ENCODE results near the gene TRAPPC2L.
"Not testable (repeated sequence)": the region's sequence is repeated elsewhere in the genome, so short reads cannot be mapped to it uniquely, and the experiment has no call there.

TRAPPC2L gene

GRCh38 chr16:88877564-88878289, 20.8 kb downstream of the TRAPPC2L start:
- no peak for DNase-seq (ENCODE audit: low spot score)

DNA sequence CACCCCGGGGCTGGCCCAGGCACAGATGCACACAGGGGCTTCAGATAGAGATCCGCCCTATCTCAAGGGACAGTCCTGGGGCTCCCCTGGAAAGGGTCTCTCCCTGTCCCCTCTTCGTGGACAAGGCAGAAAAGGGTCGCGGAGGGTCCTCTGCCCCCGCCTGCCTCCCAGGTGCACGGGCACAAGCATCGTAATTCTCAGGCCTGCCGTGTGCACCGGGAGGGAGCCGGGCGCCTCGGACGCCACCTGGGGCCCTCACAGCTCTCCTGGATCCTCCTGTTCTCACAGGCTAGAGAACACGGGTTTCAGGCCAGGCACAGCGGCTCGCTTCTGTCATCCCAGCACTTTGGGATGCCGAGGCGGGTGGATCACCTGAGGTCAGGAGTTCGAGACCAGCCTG, 21.4 kb downstream of the TRAPPC2L start:
- DNase-seq (ENCODE audit: low spot score), result no peak

DNA sequence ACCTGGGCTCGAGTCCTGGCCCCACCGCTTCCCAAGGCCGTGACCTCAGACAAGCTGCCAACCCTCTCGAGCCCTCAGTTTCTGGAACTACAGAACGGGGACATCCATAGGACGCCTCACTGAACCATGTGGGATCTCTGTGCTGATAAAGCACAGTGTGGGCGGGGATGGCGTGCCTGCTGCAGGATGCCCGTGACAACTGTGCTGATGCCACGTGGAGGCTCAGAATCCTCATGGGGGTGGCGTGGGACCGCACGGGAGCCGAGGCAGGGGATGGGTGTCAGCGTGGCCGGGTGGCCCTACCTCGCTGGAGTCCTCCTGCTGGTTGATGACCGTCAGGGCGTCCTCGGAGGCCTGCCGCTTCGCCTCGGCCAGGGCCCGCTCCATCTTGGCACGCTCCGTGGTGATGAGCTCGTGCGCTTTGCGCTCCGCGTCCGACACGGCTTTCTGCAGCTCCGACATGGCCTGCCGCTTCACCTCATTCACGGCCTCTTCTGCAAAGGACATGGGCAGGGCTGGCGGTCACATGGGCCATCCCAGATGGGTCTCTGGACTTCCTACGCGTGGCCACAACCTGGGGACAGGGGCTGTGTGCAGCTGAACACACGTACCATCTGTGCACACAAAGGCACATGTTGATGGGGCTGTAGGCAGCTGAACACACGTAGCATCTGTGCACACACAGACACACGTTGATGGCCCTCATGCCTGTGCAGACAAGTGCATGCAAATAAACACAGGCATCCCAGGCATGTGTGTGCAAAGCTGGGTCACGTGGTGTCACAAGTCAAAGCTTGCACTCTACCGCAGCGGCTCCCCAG, 22.2 kb downstream of the TRAPPC2L start:
- no peak for DNase-seq (ENCODE audit: low spot score)

- no peak for DNase-seq (ENCODE audit: low spot score)
These were observed 22.8 kb downstream of the TRAPPC2L start for GRCh38 chr16:88879788-88880055.

DNA sequence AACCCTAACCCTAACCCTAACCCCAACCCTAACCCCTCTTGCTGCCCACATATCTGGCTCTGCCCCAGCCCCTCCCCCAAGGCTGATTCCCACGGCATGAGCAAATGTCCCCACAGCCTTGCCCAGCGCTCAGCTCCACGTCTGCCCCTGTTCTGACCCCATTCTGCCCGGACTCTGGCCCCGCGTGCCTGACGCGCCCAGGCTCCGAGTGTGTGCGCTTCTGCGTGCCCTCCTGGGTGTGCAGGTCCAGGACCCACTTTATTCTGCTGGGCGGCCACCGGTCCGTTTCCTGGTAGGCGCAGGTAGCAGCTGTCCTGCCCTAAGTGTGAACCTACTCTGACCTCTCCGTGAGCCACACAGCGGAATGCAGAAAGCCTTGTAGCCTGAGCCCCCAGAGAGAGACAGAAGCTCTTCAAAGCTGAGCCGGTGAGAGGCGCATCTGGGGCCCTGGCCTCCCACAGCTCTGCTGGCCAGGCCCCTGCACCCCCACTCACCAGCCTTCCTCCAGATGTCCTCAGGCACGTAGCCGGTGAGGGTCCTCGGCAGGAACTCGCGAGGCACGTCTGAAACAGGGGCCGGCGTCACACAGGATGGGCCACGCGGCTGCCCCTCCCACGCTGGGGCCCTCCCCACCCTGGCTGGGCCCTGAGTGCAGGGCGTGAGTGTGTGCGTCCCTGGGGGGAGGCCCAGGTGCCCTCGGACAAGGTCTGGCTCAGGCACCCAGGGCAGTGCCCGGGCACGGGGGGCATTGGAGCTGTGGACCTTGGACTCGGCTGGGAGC, 23.5 kb downstream of the TRAPPC2L start:
- DNase-seq (ENCODE audit: low spot score), result no peak

DNA sequence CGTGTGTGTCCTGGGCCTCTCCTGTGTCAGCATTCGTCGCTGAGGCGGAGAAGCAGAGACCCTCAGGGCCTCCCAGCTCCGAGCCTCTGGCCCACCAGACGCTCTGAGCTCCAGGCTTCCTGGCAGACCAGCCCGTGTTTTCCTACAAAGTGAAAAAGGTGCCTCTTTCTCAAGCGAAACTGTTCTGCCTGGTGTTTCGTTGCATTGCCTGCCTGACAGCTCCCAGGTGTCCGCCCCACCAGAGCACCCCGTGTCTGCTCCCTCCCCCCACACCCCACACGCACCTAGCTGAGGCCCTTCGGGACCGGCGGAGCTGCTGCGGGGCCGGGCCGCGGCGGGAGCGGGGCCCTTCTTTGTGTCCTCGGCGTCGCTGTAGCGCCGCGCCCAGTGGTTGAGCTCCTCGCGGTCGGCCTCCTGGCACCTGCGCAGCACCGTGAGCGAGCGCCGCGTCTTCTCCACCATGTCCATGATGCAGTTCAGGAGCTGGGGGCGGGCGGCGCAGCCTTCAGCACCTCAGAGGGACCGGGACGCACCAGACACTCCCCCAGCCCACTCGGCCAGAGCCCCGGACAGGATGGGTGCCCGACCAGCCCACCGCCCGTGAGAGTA, 24.2 kb downstream of the TRAPPC2L start:
- no peak for DNase-seq (ENCODE audit: low spot score)

DNA sequence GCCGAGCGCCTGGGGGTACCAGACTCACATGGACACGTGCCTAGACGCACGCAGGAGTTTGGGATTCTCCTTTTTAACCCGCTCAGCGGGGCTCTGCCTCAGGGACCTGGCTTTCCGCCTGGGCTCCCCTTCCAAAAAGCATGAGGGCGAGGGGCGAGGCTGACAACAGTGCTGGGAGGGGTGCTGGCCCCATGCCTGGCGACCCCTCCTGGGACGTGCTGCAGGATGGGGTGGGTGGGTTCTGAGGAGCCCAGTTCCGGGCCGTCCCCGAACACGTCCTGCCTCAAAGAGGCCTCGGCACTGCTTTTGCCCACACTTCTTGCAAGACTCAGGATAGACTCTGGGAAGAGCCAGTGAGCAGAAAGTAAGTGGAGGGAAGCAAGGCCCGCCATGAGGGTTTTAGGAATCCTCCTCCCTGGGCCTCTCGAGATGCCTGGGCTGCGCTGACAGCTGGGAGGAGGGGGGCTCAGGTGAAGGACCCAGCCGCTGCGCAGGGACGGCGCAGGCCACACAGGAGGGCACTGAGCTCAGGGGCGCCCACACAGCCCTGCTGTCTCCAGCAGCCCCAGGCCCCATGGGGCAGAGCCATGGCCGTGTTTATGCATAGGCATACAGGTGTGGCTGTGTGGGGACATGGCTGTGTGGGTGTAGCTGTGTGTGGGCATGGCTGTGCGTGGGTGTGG, 24.9 kb downstream of the TRAPPC2L start:
- no peak for DNase-seq (ENCODE audit: low spot score)

DNA sequence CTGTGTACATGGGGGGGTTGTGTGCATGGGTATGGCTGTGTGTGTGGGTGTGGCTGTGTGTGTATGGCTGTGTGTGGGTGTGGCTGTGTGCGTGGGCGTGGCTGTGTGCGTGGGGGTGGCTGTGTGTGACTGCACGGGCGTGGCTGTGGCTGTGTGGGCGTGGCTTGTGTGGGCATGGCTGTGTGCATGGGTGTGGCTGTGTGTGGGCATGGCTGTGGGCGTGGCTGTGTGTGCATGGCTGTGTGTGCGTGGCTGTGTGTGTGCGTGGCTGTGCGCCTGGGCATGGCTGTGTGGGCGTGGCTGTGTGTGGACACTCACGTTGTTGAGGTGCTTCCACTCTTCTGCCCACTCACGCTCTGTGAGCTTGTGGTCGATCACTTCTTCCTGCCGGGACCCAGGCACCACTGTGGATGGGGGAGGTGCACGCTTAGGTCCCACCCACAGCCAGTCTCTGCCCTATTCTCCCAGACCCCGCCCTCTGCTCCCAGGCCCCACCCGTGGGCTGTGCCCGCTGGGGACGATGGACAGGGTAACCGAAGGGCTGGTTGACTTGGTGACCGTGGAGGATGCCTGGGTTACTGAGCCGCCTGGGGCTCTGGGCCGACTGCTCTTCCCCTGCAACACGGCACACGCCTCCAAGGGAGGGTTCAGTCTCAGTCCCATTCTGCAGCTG, 25.6 kb downstream of the TRAPPC2L start:
- no peak for DNase-seq (ENCODE audit: low spot score)

- DNase-seq (ENCODE audit: low spot score), result no peak
These were observed 26.4 kb downstream of the TRAPPC2L start for GRCh38 chr16:88883117-88883895.

DNA sequence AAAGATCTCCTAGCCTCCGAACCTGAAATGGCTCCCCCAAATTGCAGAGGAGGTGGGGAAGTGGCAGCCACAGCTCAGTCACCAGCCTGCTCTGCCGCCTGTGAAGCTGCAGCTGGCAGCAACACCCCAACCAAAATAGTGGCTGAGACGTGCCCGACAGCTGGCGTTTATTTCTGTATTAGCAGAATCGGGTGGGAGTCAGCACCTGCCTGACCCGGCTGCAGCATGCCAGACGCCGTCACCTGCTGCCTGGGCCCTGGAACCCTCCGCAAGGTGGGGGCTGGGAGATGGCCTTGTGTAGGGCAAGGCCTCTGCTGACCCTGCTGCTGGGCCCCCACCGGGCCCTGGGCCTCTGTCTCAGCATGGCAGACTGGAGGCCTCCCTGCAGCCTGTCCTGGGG, 27.0 kb downstream of the TRAPPC2L start:
- DNase-seq (ENCODE audit: low spot score), result no peak

GRCh38 chr16:88884569-88885271, 27.8 kb downstream of the TRAPPC2L start:
- no peak for DNase-seq (ENCODE audit: low spot score)

GRCh38 chr16:88885693-88886280, 28.9 kb downstream of the TRAPPC2L start:
- peak; percentile 76 for DNase-seq (ENCODE audit: low spot score)

- no peak for DNase-seq (ENCODE audit: low spot score)
These were observed 29.5 kb downstream of the TRAPPC2L start for GRCh38 chr16:88886420-88886844.

DNA sequence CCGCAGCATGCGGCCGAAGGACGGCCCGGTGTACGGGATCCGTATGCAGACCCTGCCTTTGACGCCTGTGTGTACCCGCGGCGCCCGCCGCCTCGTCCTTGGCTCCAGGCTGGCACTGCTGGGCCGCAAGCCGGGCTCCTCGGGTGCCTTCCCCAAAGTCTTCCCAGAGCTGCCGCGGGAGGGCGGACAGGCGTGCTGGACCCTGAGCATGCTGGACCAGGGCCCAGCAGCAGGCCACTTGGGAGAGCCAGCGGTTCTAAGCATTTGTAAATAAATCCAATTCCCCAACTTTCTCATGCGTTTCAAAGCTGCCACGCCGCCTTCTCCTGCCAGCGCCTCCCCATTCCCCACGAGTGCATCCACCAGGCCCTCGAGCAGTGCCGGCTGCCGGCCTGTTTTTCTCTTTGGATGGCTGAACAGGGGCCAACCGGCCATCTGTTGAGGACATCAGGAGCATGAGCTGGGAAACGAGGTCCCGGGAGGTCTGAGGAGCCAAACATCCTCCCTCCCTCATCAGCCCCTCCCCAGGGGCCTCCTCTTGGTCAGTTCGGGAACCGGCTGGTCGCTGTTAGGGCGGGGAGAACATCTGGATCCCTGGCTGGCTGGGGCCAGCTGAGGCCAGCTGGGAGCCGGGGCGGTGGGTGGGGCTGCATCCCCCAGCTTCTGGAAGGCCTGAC, 30.1 kb downstream of the TRAPPC2L start:
- peak; percentile 88 for DNase-seq (ENCODE audit: low spot score)

DNA sequence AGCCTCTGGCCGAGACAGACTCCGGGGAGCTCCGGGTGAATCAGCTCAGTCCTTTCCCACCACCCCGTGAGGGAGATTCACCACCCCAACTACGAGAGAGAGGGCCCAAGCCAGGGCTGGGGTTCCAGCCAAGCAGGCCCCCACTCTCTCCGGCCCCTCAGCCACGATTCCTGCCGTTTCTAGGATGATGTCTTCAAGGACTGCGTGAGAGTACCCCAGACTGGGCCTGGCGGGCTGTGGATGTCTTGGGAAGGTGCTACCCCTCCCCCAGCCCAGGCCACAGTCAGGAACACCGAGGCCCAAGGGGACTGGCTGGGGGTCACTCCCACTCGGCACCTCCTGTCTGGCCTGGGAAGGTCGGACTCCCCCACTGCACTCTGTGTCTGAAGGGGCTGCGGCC, 31.1 kb downstream of the TRAPPC2L start:
- no peak for DNase-seq (ENCODE audit: low spot score)

- no peak for DNase-seq (ENCODE audit: low spot score)
These were observed 31.8 kb downstream of the TRAPPC2L start for GRCh38 chr16:88888461-88889387.

- not testable (repeated sequence) for DNase-seq (ENCODE audit: low spot score)
These were observed 32.9 kb downstream of the TRAPPC2L start for GRCh38 chr16:88889702-88890352.

Measured in cerebellar cortex (tissue), 1 donor.